ENCODE measurements around the gene UGT1A8.
"Not testable (repeated sequence)": the region's sequence is repeated elsewhere in the genome, so short reads cannot be mapped to it uniquely, and the experiment has no call there.

DNA sequence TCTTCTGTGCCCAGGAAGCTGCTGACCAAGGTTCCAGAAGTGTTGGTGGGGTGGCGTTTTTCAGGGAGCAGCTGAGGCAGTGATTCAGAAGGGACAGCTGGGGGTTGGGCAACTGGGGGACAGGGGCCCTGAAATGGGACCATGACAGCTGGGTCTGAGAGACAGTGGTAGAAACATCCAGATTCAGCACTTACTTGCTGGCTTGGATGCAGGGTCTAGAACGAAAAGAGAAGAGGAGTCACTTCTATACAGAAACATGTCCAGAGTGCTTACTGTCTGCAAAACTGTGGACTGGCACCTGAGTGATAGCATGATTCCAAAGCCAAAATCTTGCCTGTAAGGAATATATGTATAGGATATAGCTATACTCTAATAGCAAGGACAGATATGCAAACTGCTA, 128.4 kb downstream of the UGT1A8 start:
- TF ChIP-seq, protein P1, sequence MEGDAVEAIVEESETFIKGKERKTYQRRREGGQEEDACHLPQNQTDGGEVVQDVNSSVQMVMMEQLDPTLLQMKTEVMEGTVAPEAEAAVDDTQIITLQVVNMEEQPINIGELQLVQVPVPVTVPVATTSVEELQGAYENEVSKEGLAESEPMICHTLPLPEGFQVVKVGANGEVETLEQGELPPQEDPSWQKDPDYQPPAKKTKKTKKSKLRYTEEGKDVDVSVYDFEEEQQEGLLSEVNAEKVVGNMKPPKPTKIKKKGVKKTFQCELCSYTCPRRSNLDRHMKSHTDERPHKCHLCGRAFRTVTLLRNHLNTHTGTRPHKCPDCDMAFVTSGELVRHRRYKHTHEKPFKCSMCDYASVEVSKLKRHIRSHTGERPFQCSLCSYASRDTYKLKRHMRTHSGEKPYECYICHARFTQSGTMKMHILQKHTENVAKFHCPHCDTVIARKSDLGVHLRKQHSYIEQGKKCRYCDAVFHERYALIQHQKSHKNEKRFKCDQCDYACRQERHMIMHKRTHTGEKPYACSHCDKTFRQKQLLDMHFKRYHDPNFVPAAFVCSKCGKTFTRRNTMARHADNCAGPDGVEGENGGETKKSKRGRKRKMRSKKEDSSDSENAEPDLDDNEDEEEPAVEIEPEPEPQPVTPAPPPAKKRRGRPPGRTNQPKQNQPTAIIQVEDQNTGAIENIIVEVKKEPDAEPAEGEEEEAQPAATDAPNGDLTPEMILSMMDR (conservative IDR thresholded peaks at IDR 0.05): not testable (repeated sequence)
- not testable (repeated sequence) for TF ChIP-seq EZH2 (IDR thresholded peaks at IDR 0.05; ENCODE audit: low read depth)
